ENCODE measurements around the gene LRMDA. TPM values are rescaled to one million over a fixed set of nuclear protein-coding genes. Genes with fewer than 3 reads are reported as not detected.
"Not testable (repeated sequence)": the region's sequence is repeated elsewhere in the genome, so short reads cannot be mapped to it uniquely, and the experiment has no call there.

The LRMDA gene
- total RNA-seq, 2 experiments from 2014 or later, result not detected

- ATAC-seq (ENCODE audit: low read depth), result no peak
- H3K4me3 Mint-ChIP-seq, result no peak overlapping the region
- no peak overlapping the region for H3K27ac Mint-ChIP-seq
- peaks cover 2% of the 10 kb centered on the region for H3K4me1 Mint-ChIP-seq
- H3K27me3 Mint-ChIP-seq, result peaks cover 5% of the 10 kb centered on the region
- DNase-seq, result no peak
- POLR2A ChIA-PET, result no interaction called here
- no peaks in the 10 kb centered on the region for H3K36me3 Mint-ChIP-seq
- H3K9me3 Mint-ChIP-seq, result no peaks in the 10 kb centered on the region
Measured at GRCh38 chr10:75509706-75510105, 78.3 kb downstream of the LRMDA start.

- Mint-ChIP-seq H3K27me3 (peaks cover 2% of the 10 kb centered on the region), H3K27ac (no peak overlapping the region), H3K36me3 (no peaks in the 10 kb centered on the region), H3K4me1 (peaks cover 2% of the 10 kb centered on the region), H3K4me3 (no peak overlapping the region), H3K9me3 (peaks cover 3% of the 10 kb centered on the region)
- POLR2A ChIA-PET, result no interaction called here
- DNase-seq, result no peak
- ATAC-seq (ENCODE audit: low read depth), result no peak
Measured at GRCh38 chr10:75511011-75511410, 79.6 kb downstream of the LRMDA start.

- no peaks in the 10 kb centered on the region for H3K36me3 Mint-ChIP-seq
- ATAC-seq (ENCODE audit: low read depth) (no peak), DNase-seq (no peak)
- no peak overlapping the region for H3K4me3 Mint-ChIP-seq
- peaks cover 2% of the 10 kb centered on the region for H3K27me3 Mint-ChIP-seq
- no peak overlapping the region for H3K27ac Mint-ChIP-seq
- POLR2A ChIA-PET, result no interaction called here
- peaks cover 3% of the 10 kb centered on the region for H3K9me3 Mint-ChIP-seq
- peaks cover 6% of the 10 kb centered on the region for H3K4me1 Mint-ChIP-seq
Measured at GRCh38 chr10:75512203-75512933, 80.9 kb downstream of the LRMDA start.

GRCh38 chr10:75513292-75513885 is 82.0 kb downstream of the LRMDA start:
- POLR2A ChIA-PET, result no interaction called here
- H3K9me3 Mint-ChIP-seq, result peaks cover 3% of the 10 kb centered on the region
- ATAC-seq (ENCODE audit: low read depth) (no peak), DNase-seq (no peak)
- no peak overlapping the region for H3K4me3 Mint-ChIP-seq
- peaks cover 6% of the 10 kb centered on the region for H3K4me1 Mint-ChIP-seq
- H3K27me3 Mint-ChIP-seq, result peaks cover 2% of the 10 kb centered on the region
- H3K36me3 Mint-ChIP-seq, result no peaks in the 10 kb centered on the region
- H3K27ac Mint-ChIP-seq, result no peak overlapping the region

DNA sequence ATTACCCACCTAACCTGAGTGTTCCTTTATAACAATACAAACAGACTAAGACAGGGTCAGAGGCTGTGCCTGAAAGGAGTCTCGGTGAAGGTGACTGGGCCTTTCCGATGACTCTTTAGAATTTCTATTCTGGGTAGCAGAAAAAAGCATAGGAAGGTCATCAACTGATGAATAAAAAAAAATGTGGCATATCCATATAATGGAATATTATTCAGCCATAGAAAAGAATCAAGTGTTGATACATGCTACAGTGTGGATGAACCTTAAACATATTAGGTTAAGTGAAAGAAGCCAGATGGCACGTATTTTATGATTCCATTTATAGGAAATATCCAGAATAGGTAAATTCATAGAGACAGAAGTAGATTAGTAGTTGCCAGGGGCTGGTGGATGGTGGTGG is 83.4 kb downstream of the LRMDA start:
- H3K9me3 Mint-ChIP-seq, result peaks cover 3% of the 10 kb centered on the region
- H3K27me3 Mint-ChIP-seq, result peaks cover 4% of the 10 kb centered on the region

DNA sequence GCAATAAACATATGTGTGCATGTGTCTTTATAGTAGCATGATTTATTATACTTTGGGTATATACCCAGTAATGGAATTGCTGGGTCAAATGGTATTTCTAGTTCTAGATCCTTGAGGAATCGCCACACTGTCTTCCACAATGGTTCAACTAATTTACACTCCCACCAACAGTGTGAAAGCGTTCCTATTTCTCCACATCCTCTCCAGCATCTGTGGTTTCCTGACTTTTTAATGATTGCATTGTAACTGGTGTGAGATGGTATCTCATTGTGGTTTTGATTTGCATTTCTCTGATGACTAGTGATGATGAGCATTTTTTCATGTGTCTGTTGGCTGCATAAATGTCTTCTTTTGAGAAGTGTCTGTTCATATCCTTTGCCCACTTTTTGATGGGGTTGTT is 84.7 kb downstream of the LRMDA start:
- POLR2A ChIA-PET; H3K4me3 Mint-ChIP-seq; H3K9me3 Mint-ChIP-seq; DNase-seq; ATAC-seq (ENCODE audit: low read depth); H3K27me3 Mint-ChIP-seq; H3K4me1 Mint-ChIP-seq; H3K36me3 Mint-ChIP-seq; H3K27ac Mint-ChIP-seq: not testable (repeated sequence)

More for the DNA sequence above, 83.4 kb downstream of the LRMDA start:
- DNase-seq (no peak), ATAC-seq (ENCODE audit: low read depth) (no peak)
- Mint-ChIP-seq H3K36me3 (no peaks in the 10 kb centered on the region), H3K4me1 (peaks cover 4% of the 10 kb centered on the region), H3K4me3 (no peak overlapping the region), H3K27ac (no peak overlapping the region)
- POLR2A ChIA-PET, result no interaction called here

DNA sequence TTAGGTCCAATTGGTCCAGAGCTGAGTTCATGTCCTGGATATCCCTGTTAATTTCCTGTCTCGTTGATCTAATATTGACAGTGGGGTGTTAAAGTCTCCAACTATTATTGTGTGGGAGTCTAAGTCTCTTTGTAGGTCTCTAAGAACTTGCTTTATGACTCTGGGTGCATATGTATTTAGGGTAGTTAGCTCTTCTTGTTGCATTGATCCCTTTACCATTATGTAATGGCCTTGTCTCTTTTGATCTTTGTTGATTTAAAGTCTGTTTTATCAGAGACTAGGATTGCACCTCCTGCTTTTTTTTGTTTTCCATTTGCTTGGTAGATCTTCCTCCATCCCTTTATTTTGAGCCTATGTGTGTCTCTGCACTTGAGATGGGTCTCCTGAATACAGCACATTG is 87.8 kb downstream of the LRMDA start:
- H3K27me3 Mint-ChIP-seq; H3K27ac Mint-ChIP-seq; H3K36me3 Mint-ChIP-seq; H3K9me3 Mint-ChIP-seq; DNase-seq; H3K4me3 Mint-ChIP-seq; H3K4me1 Mint-ChIP-seq; POLR2A ChIA-PET; ATAC-seq (ENCODE audit: low read depth): not testable (repeated sequence)

DNA sequence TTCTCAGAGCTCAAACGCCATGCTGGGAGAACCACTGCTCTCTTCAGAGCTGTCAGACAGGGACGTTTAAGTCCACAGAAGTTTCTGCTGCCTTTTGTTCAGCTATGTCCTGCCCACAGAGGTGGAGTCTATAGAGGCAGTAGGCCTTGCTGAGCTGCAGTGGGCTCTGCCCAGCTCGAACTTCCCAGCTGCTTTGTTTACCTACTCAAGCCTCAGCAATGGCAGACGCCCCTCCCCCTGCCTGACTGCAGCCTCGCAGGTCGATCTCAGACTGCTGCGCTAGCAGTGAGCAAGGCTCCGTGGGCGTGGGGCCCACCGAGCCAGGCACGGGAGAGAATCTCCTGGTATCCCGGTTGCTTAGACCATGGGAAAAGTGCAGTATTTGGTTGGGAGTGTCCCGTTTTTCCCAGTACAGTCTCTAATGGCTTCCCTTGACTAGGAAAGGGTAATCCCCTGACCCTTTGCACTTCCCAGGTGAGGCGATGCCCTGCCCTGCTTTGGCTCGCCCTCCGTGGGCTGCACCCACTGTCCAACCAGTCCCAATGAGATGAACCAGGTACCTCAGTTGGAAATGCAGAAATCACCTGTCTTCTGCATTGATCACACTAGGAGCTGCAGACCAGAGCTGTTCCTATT is 89.9 kb downstream of the LRMDA start:
- H3K4me1 Mint-ChIP-seq; DNase-seq; POLR2A ChIA-PET; H3K27ac Mint-ChIP-seq; H3K36me3 Mint-ChIP-seq; H3K27me3 Mint-ChIP-seq; H3K4me3 Mint-ChIP-seq; ATAC-seq (ENCODE audit: low read depth); H3K9me3 Mint-ChIP-seq: not testable (repeated sequence)

DNA sequence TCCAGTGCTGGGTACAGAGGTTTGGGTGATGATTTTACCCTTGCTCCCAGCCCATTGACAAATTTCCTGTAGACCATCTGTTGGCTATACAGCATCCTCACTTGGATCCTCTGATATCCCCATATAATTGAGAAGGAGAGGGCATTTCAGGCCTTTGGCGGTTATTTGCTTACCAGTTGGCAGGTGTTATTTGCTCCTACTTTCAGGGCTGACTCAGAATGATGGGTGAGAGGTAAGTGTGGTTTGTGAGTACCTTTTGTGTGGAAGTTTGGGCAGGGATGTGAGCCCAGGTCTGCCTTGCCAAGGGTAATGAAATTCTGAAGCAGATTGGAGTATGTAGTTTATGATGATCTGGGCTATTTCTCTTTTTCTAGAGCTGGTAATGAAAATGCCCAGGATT is 93.6 kb downstream of the LRMDA start:
- Mint-ChIP-seq H3K9me3 (no peaks in the 10 kb centered on the region), H3K4me3 (no peak overlapping the region)

GRCh38 chr10:75525646-75526045 is 94.2 kb downstream of the LRMDA start:
- Mint-ChIP-seq H3K27me3 (no peaks in the 10 kb centered on the region), H3K27ac (no peak overlapping the region), H3K4me3 (no peak overlapping the region), H3K36me3 (no peaks in the 10 kb centered on the region), H3K9me3 (no peaks in the 10 kb centered on the region), H3K4me1 (no peaks in the 10 kb centered on the region)
- ATAC-seq (ENCODE audit: low read depth) (no peak), DNase-seq (no peak)
- POLR2A ChIA-PET, result no interaction called here

More for the DNA sequence above, 93.6 kb downstream of the LRMDA start:
- Mint-ChIP-seq H3K27ac (no peak overlapping the region), H3K4me1 (no peaks in the 10 kb centered on the region), H3K27me3 (no peaks in the 10 kb centered on the region), H3K36me3 (no peaks in the 10 kb centered on the region)
- ATAC-seq (ENCODE audit: low read depth) (no peak), DNase-seq (no peak)
- POLR2A ChIA-PET, result no interaction called here

- POLR2A ChIA-PET, result no interaction called here
- DNase-seq (no peak), ATAC-seq (ENCODE audit: low read depth) (no peak)
- H3K27ac Mint-ChIP-seq, result no peak overlapping the region
- H3K9me3 Mint-ChIP-seq, result no peaks in the 10 kb centered on the region
- no peaks in the 10 kb centered on the region for H3K36me3 Mint-ChIP-seq
- H3K4me3 Mint-ChIP-seq, result no peak overlapping the region
- H3K4me1 Mint-ChIP-seq, result no peaks in the 10 kb centered on the region
- H3K27me3 Mint-ChIP-seq, result no peaks in the 10 kb centered on the region
Measured at GRCh38 chr10:75527542-75527941, 96.1 kb downstream of the LRMDA start.

DNA sequence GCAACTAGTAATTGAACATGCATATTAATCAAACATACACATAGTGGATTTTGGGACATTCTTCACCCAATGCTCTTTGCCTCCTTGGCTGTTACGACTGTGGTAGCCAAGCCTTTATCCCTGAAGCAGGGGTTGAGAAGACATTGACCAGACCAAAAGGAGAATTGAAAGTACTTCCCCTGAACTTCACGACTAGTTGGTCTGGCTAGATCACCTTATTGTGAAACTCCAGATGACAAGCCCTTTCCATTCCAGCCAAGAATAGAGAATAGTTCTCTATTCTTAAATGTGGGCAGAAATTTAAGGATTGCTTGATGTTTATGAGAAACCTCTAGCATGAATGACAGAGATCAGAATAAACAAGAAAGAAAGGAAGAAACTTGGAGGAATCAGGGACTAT is 97.0 kb downstream of the LRMDA start:
- no peak for ATAC-seq (ENCODE audit: low read depth)
- no peaks in the 10 kb centered on the region for H3K27me3 Mint-ChIP-seq

DNA sequence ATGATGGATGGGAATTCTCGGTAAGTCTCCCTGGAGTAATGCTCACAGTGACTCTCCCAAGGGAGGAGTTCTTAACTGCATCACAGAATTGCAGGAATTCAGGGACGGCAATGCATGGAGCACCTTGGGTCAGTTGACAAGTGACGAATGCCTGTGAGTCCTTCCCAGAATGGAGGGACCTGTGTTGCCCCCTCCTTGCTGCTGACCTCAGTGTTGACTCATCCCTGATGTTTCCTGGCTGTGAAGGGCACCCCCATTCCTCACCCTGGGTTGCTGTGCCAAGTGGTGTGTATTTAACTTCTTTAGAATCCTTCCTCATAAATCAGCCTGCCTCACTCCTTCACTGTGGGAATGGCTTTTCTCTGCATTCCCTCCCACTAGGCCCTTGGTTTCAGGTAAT is 98.9 kb downstream of the LRMDA start:
- no peak overlapping the region for H3K4me3 Mint-ChIP-seq
- H3K27me3 Mint-ChIP-seq, result peaks cover 3% of the 10 kb centered on the region
- no peaks in the 10 kb centered on the region for H3K36me3 Mint-ChIP-seq
- no peaks in the 10 kb centered on the region for H3K4me1 Mint-ChIP-seq
- POLR2A ChIA-PET, result no interaction called here
- no peak for DNase-seq
- H3K9me3 Mint-ChIP-seq, result no peaks in the 10 kb centered on the region
- no peak overlapping the region for H3K27ac Mint-ChIP-seq
- no peak for ATAC-seq (ENCODE audit: low read depth)

More for the DNA sequence above, 97.0 kb downstream of the LRMDA start:
- Mint-ChIP-seq H3K9me3 (no peaks in the 10 kb centered on the region), H3K27ac (no peak overlapping the region), H3K36me3 (no peaks in the 10 kb centered on the region), H3K4me3 (no peak overlapping the region), H3K4me1 (no peaks in the 10 kb centered on the region)
- no peak for DNase-seq
- POLR2A ChIA-PET, result no interaction called here

DNA sequence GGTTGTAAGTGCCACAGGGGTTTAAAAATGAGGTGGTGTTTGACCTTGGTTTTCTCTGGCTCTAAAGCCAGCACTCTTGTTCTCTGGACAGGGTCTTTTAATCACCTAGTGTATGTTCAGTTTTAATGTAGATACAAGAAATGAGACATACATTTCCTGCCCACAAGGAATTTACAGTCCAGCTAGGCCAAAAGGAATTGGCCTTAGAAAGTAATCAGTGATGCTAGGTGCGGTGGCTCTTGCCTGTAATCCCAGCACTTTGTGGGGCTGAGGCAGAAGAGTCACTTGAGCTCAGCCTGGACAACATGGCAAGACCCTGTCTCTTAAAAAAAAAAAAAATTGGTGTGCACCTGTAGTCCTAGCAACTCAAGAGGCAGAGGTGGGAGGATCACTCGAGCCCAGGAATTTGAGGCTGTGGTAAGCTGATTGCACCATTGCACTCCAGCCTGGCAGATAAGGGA is 100.2 kb downstream of the LRMDA start:
- no peak overlapping the region for H3K4me3 Mint-ChIP-seq
- DNase-seq, result no peak
- H3K9me3 Mint-ChIP-seq, result no peaks in the 10 kb centered on the region
- POLR2A ChIA-PET, result no interaction called here
- no peak overlapping the region for H3K27ac Mint-ChIP-seq
- H3K27me3 Mint-ChIP-seq, result peaks cover 5% of the 10 kb centered on the region
- no peaks in the 10 kb centered on the region for H3K4me1 Mint-ChIP-seq
- no peak for ATAC-seq (ENCODE audit: low read depth)
- H3K36me3 Mint-ChIP-seq, result no peaks in the 10 kb centered on the region
